ENCODE data around the gene AOC2.

DNA sequence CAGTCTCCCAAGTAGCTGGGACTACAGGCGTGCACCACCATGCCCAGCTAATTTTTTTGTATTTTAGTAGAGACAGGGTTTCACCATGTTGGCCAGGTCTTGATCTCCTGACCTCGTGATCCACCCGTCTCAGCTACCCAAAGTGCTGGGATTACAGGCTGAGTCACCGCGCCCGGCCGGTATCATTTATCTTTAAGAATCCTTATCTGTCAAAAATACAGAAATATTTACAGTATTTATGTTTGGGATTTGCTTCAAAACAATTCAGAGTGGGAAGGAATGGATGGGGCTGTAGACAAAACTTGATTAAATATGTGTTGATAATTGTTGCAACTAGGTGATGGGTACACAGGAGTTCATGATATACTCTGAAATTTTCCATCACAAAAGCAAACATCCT, 23.2 kb upstream of the AOC2 start:
- TF ChIP-seq POLR2A (IDR thresholded peaks at IDR 0.05; ENCODE audit: low read depth, low read length) (no peak), POLR2AphosphoS5 (IDR thresholded peaks at IDR 0.05; ENCODE audit: low read depth, low read length) (no peak)
